Omental fat pad (tissue), 4 donors: Measurements from ENCODE around the gene EPHB3. TPM values are rescaled to one million over a fixed set of nuclear protein-coding genes. Genes with fewer than 3 reads are reported as not detected.

ENCODE experiments used
- ATAC-seq: fragments of 150-250 bp; one replicate; pipeline ENCODE4 v1.9.1; 2016; ENCODE audit warnings: mild to moderate bottlenecking, moderate library complexity; ENCODE audit not compliant: low FRiP score
- DNase-seq: peaks from one replicate; pipeline ENCODE4 v3.0.0-alpha.2; 2019; ENCODE audit warnings: low spot score
- CTCF ChIP-seq, 3 donors: fragments of 450-650 bp; IDR thresholded peaks; one replicate each; pipeline ENCODE4 v1.5.1; 2016 to 2017; ENCODE audit warnings: antibody characterized with exemption in 3 of 3, mild to moderate bottlenecking in 3 of 3, moderate library complexity in 2 of 3
- total RNA-seq, 4 donors: library from RNA; depleted of rRNA; stranded (reverse); fragments of >200 nt; gene quantifications; one replicate each; pipeline ENCODE4 v1.1.0, GENCODE V29; 2016

Gene EPHB3
- total RNA-seq, 4 donors from 2014 or later, result 0.79 to 3.1 (median 2.1) TPM

- no peak for TF ChIP-seq CTCF (IDR thresholded peaks at IDR 0.05)
- ATAC-seq, result no peak
- no peak for DNase-seq
Measured at GRCh38 chr3:184544513-184544861, 17.1 kb upstream of the EPHB3 start.

GRCh38 chr3:184545769-184546168, 15.8 kb upstream of the EPHB3 start:
- TF ChIP-seq CTCF (IDR thresholded peaks at IDR 0.05), result no peak
- ATAC-seq, result no peak
- no peak for DNase-seq

- TF ChIP-seq CTCF (IDR thresholded peaks at IDR 0.05), result no peak
- DNase-seq (no peak), ATAC-seq (no peak)
Measured at GRCh38 chr3:184546252-184546651, 15.3 kb upstream of the EPHB3 start.

- DNase-seq (no peak), ATAC-seq (no peak)
- no peak for TF ChIP-seq CTCF (IDR thresholded peaks at IDR 0.05)
Measured at GRCh38 chr3:184549796-184550577, 11.6 kb upstream of the EPHB3 start.

GRCh38 chr3:184551103-184551502, 10.5 kb upstream of the EPHB3 start:
- DNase-seq (no peak), ATAC-seq (no peak)
- TF ChIP-seq CTCF (IDR thresholded peaks at IDR 0.05), result no peak

- no peak for TF ChIP-seq CTCF (IDR thresholded peaks at IDR 0.05)
- no peak for ATAC-seq
- no peak for DNase-seq
Measured at GRCh38 chr3:184551614-184552256, 9.8 kb upstream of the EPHB3 start.

- DNase-seq, result no peak
- no peak for TF ChIP-seq CTCF (IDR thresholded peaks at IDR 0.05)
- ATAC-seq, result no peak
Measured at GRCh38 chr3:184552296-184552695, 9.3 kb upstream of the EPHB3 start.
